ENCODE results near the gene PDLIM1. TPM values are rescaled to one million over a fixed set of nuclear protein-coding genes. Genes with fewer than 3 reads are reported as not detected.

PDLIM1 gene
- total and polyA plus RNA-seq, 9 of the 15 experiments (the other 6 are each of a cell fraction or from before 2014, with no cell fraction given), result 19.8 to 164 (median 39.1) TPM

- TF ChIP-seq AFF1 (IDR thresholded peaks at IDR 0.05; ENCODE audit: low read depth in 1 of 2, partially characterized antibody in 2 of 2), result no peak
- TF ChIP-seq TAF9B (IDR thresholded peaks at IDR 0.05; ENCODE audit: partially characterized antibody), result no peak
- no peak for TF ChIP-seq ZNF551 (CRISPR knock-in tag; IDR thresholded peaks at IDR 0.05)
- no peak for TF ChIP-seq TEAD2 (tag; IDR thresholded peaks at IDR 0.05)
- no peak for TF ChIP-seq KAT7 (CRISPR knock-in tag; IDR thresholded peaks at IDR 0.05; ENCODE audit: borderline replicate concordance)
- no peak for TF ChIP-seq GMEB1 (CRISPR knock-in tag; IDR thresholded peaks at IDR 0.05)
- TF ChIP-seq ZBTB43 (CRISPR knock-in tag; IDR thresholded peaks at IDR 0.05), result no peak
- TF ChIP-seq RAD21 (CRISPR knock-in tag; conservative IDR thresholded peaks at IDR 0.05 in 1 of 2, IDR thresholded peaks at IDR 0.05 in 1 of 2), result no peak
- no peak for TF ChIP-seq ZNF165 (CRISPR knock-in tag; IDR thresholded peaks at IDR 0.05; ENCODE audit: borderline replicate concordance)
- no peak for TF ChIP-seq KAT2B (IDR thresholded peaks at IDR 0.05; ENCODE audit: low read depth, low read length)
- TF ChIP-seq, protein P1, sequence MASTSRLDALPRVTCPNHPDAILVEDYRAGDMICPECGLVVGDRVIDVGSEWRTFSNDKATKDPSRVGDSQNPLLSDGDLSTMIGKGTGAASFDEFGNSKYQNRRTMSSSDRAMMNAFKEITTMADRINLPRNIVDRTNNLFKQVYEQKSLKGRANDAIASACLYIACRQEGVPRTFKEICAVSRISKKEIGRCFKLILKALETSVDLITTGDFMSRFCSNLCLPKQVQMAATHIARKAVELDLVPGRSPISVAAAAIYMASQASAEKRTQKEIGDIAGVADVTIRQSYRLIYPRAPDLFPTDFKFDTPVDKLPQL (IDR thresholded peaks at IDR 0.05; ENCODE audit: extremely low read depth, insufficient read length), result no peak
- no peak for TF ChIP-seq ZEB2 (IDR thresholded peaks at IDR 0.05)
- no peak for TF ChIP-seq RERE (CRISPR knock-in tag; IDR thresholded peaks at IDR 0.05; ENCODE audit: borderline replicate concordance)
Measured at GRCh38 chr10:95277201-95277570, 13.6 kb downstream of the PDLIM1 start (continued).

All from K562 (cell line).